Tibial nerve (tissue), 4 donors: ENCODE results near the gene BCL2. TPM values are rescaled to one million over a fixed set of nuclear protein-coding genes. Genes with fewer than 3 reads are reported as not detected.
A peak's percentile ranks its signal among the peaks of the same experiment; 100 is the strongest.

Experiments used
- DNase-seq, 2 donors: peaks; one replicate each; pipeline ENCODE4 v3.0.0-alpha.2; 2019; ENCODE audit warnings: low spot score in 2 of 2
- H3K27ac ChIP-seq, 4 donors: fragments of 200-600 bp; sonication (generic) in 3 of 4; one replicate each; pipeline ENCODE4 v1.5.1; 2017 to 2019; ENCODE audit warnings: mild to moderate bottlenecking in 1 of 4
- H3K27me3 ChIP-seq, 2 donors: fragments of 200-600 bp; sonication (generic) in 1 of 2; one replicate each; pipeline versions ENCODE4 v1.5.1 to v1.6.0; 2017 to 2019
- H3K36me3 ChIP-seq, 3 donors: fragments of 200-600 bp; sonication (generic); one replicate each; pipeline ENCODE4 v1.5.1; 2018 to 2019
- H3K4me1 ChIP-seq, 4 donors: fragments of 200-600 bp; sonication (generic) in 3 of 4; one replicate each; pipeline ENCODE4 v1.5.1; 2017 to 2019
- H3K4me3 ChIP-seq, 4 donors: fragments of 200-600 bp; sonication (generic) in 3 of 4; one replicate each; pipeline ENCODE4 v1.5.1; 2017 to 2019; ENCODE audit warnings: mild to moderate bottlenecking in 1 of 4, moderate library complexity in 1 of 4
- H3K9me3 ChIP-seq, 4 donors: fragments of 200-600 bp; sonication (generic) in 3 of 4; one replicate each; pipeline ENCODE4 v1.5.1; 2017 to 2019
- CTCF ChIP-seq, 5 experiments: fragments of 200-600 bp in 3 of 5; fragments of 450-650 bp in 2 of 5; sonication (generic) in 3 of 5; IDR thresholded peaks; one replicate each; pipeline ENCODE4 v1.5.1; 2016 to 2019; ENCODE audit warnings: antibody characterized with exemption in 5 of 5, mild to moderate bottlenecking in 3 of 5, moderate library complexity in 2 of 5
- EP300 ChIP-seq, 2 donors: sonication (generic); formaldehyde crosslinking; IDR thresholded peaks; one replicate each; pipeline ENCODE4 v1.6.1; 2017; ENCODE audit warnings: antibody characterized with exemption in 2 of 2, mild to moderate bottlenecking in 1 of 2
- POLR2A ChIP-seq, 2 donors: fragments of 450-650 bp; IDR thresholded peaks; one replicate each; pipeline ENCODE4 v1.6.1; 2017; ENCODE audit warnings: antibody characterized with exemption in 2 of 2, mild to moderate bottlenecking in 2 of 2, moderate library complexity in 2 of 2
- WGBS, 2 donors: methylation state at CpG; one replicate each; pipeline ENCODE4 v1.1.5; 2018; 5-methylcytosine and 5-hydroxymethylcytosine counted together
- total RNA-seq, 4 donors: library from RNA; depleted of rRNA; stranded (reverse); fragments of >200 nt; gene quantifications; one replicate each; pipeline ENCODE4 v1.1.0, GENCODE V29; 2016

Gene BCL2
- total RNA-seq, 4 donors from 2014 or later: 54.7 to 79.1 (median 67.0) TPM

- peaks cover 0 to 11% (median 0%) of the 10 kb centered on the region in 3 donors for H3K36me3 ChIP-seq
- H3K4me3 ChIP-seq: no peak overlapping the region
- peaks cover 0 to 21% (median 6%) of the 10 kb centered on the region in 4 donors for H3K4me1 ChIP-seq
- H3K9me3 ChIP-seq: no peaks in the 10 kb centered on the region
- H3K27ac ChIP-seq: peak overlapping the region in 1 of 4 donors; percentile 47
- H3K27me3 ChIP-seq: no peaks in the 10 kb centered on the region
- no peak for TF ChIP-seq EP300 (IDR thresholded peaks at IDR 0.05)
- no peak for TF ChIP-seq POLR2A (IDR thresholded peaks at IDR 0.05)
- TF ChIP-seq CTCF (IDR thresholded peaks at IDR 0.05): no peak
- DNase-seq: no peak
- WGBS, 2 donors: 64 to 70% methylated on average over 12 of the region's 12 CpGs
These were observed 193.2 kb downstream of the BCL2 start for GRCh38 chr18:63126134-63127069.

- Histone ChIP-seq H3K27ac (peak overlapping the region in 1 of 4 donors; percentile 38), H3K27me3 (no peaks in the 10 kb centered on the region), H3K4me1 (peaks cover 0 to 13% (median 2%) of the 10 kb centered on the region in 4 donors), H3K9me3 (no peaks in the 10 kb centered on the region), H3K36me3 (no peaks in the 10 kb centered on the region), H3K4me3 (no peak overlapping the region)
- 56 to 58% methylated on average over 4 of the region's 4 CpGs for WGBS, 2 donors
- TF ChIP-seq POLR2A (IDR thresholded peaks at IDR 0.05) (no peak), CTCF (IDR thresholded peaks at IDR 0.05) (no peak), EP300 (IDR thresholded peaks at IDR 0.05) (no peak)
- DNase-seq: no peak
These were observed 198.9 kb downstream of the BCL2 start for GRCh38 chr18:63120620-63121019.

- Histone ChIP-seq H3K4me1 (peaks cover 0 to 9% (median 2%) of the 10 kb centered on the region in 4 donors), H3K9me3 (no peaks in the 10 kb centered on the region), H3K4me3 (no peak overlapping the region), H3K36me3 (no peaks in the 10 kb centered on the region), H3K27me3 (no peaks in the 10 kb centered on the region), H3K27ac (peak overlapping the region in 1 of 4 donors; percentile 38)
- peak in 1 of 2 donors; percentile 60 for TF ChIP-seq EP300 (IDR thresholded peaks at IDR 0.05)
- peak in 4 of 5 experiments; percentile 45 to 64 (median 50) for TF ChIP-seq CTCF (IDR thresholded peaks at IDR 0.05)
- no peak for TF ChIP-seq POLR2A (IDR thresholded peaks at IDR 0.05)
- 30 to 31% methylated on average over 3 of the region's 3 CpGs for WGBS, 2 donors
- peak in 1 of 2 donors; percentile 25 for DNase-seq
These were observed 199.9 kb downstream of the BCL2 start for GRCh38 chr18:63119647-63120046.

- no peaks in the 10 kb centered on the region for H3K36me3 ChIP-seq
- H3K27me3 ChIP-seq: no peaks in the 10 kb centered on the region
- TF ChIP-seq EP300 (IDR thresholded peaks at IDR 0.05) (no peak), POLR2A (IDR thresholded peaks at IDR 0.05) (no peak), CTCF (IDR thresholded peaks at IDR 0.05) (no peak)
- H3K4me1 ChIP-seq: peaks cover 0 to 10% (median 3%) of the 10 kb centered on the region in 4 donors
- H3K4me3 ChIP-seq: no peak overlapping the region
- H3K9me3 ChIP-seq: no peaks in the 10 kb centered on the region
- H3K27ac ChIP-seq: no peak overlapping the region
- DNase-seq: no peak
- 74 to 83% methylated on average over 5 of the region's 5 CpGs for WGBS, 2 donors
These were observed 205.5 kb downstream of the BCL2 start for GRCh38 chr18:63113899-63114565.
